Measurements from ENCODE around the gene DGKG.

DNA sequence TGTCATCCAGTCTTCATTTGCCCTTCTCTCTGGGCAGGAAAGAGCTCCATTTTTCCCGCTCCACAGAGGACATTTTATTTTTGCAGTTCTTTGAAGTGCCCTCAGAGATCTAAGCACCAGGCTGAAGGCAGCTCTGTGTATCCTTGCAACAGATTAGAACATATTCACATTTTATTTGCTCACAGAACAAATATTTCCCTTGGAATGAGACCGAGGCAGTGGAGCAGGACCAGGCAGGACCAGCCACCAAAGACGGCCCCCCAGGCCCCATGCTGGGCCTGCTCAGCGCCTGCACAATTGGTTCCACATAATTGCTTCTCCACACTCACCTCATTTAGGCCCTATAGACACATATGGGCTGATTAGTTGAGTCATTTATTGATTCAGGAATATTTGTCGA, 237.4 kb downstream of the DGKG start:
- TF ChIP-seq CTCF (IDR thresholded peaks at IDR 0.05), result no peak
- TF ChIP-seq POLR2A (IDR thresholded peaks at IDR 0.05), result no peak
- no peak for TF ChIP-seq EP300 (IDR thresholded peaks at IDR 0.05)
